ENCODE data around the gene TSHZ2. TPM values are rescaled to one million over a fixed set of nuclear protein-coding genes. Genes with fewer than 3 reads are reported as not detected.

TSHZ2 gene
- total RNA-seq, 1 donor from 2014 or later: 19.8 TPM

DNA sequence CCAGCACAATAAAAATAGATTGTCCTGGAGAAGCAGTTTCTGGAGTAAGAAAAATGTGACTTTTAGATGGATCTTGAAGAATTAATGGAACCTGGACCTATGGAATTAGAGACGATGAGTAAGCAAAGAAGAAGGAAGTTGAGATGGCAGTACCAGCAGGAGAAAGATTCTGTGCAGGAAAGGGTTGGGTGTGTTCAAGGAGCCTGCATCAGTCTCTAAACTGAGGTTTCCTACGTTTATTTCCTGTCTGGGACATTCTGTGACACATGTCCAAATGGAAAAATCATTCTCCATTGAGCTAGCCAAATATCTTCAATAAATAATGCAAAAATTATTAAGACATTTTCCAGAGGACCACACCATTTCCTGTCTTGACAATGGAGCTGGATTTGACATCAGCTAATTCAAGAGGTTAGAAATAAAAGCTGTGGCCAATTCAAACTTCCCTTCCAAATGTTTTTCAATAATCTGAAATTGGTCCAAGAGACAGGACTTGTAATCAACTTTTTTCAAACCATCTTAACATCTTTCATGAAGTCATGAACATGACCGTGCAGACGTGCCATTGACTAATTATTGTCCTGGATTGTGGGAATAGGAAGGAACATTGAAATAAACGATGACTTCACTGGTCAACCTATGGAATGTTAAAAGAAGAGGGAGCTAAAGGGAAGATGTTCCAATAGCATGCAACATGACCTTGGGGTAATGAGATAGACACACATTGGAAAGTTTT lies 423.2 kb downstream of the TSHZ2 start:
- H3K4me1 Mint-ChIP-seq (ENCODE audit: low read depth): peaks cover 2% of the 10 kb centered on the region
- no peaks in the 10 kb centered on the region for H3K36me3 Mint-ChIP-seq (ENCODE audit: low read depth)
- H3K9me3 Mint-ChIP-seq: peaks cover 4% of the 10 kb centered on the region
- DNase-seq (ENCODE audit: low spot score): no peak
- H3K27me3 Mint-ChIP-seq (ENCODE audit: low read depth): no peaks in the 10 kb centered on the region
- intact Hi-C loops (cut with micrococcal nuclease): no loop called here
- no peak overlapping the region for H3K27ac Mint-ChIP-seq
- no peak overlapping the region for H3K4me3 Mint-ChIP-seq (ENCODE audit: low read depth)

DNA sequence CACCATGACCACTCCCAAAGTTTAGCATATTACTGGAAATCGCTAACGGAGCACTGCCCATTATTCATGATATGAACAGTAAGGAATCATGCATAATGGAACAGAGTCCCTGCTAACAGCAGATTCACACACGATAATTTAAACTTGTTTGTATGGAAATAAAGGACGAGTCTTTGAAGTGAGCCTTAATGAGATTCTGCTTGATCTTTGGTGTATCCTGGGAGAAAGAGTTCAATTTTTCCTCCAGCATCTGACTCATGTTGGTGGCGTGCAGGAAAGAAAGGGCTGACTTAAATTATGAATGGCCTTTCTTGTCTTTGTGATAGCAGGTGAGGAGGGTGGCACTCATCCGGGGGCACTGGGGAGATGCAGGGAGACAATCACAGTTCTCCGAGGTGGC lies 426.9 kb downstream of the TSHZ2 start:
- no peak overlapping the region for H3K27ac Mint-ChIP-seq
- H3K36me3 Mint-ChIP-seq (ENCODE audit: low read depth): no peaks in the 10 kb centered on the region
- DNase-seq (ENCODE audit: low spot score): no peak
- H3K4me3 Mint-ChIP-seq (ENCODE audit: low read depth): no peak overlapping the region
- H3K9me3 Mint-ChIP-seq: no peaks in the 10 kb centered on the region
- H3K27me3 Mint-ChIP-seq (ENCODE audit: low read depth): no peaks in the 10 kb centered on the region
- intact Hi-C loops (cut with micrococcal nuclease): no loop called here
- peaks cover 5% of the 10 kb centered on the region for H3K4me1 Mint-ChIP-seq (ENCODE audit: low read depth)

DNA sequence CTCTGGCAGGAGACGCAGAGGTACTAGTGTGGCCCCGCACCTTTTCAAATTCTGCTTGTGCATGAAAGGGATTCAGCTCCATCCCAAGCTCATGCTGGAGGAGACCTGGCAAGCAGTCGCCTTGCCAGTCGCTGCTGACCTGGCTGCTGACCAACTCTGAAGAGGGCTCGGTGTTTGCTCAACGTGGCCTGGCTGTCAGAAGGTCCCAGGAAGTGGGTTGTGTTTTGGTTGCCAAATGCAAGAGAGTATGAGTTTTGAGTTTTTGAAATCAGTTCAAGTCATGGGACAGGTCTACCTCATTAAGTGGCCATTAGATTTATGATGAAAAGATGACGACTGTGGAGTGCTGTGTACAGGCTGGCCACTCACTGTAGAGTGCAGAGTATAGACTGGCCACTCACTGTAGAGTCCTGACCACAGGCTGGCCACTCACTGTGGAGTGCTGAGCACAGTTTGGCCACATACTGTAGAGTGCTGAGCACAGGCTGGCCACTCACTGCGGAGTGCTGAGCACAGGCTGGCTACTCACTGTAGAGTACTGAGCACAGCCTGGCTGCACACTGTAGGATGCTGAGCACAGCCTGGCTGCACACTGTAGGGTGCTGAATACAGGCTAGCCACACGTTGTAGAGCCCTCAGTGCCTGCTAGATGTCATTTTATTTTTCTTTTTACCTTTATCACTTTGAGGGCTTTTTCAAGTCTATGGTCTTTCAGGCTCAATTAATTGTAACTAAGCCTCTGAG lies 427.6 kb downstream of the TSHZ2 start:
- DNase-seq (ENCODE audit: low spot score): no peak
- Mint-ChIP-seq H3K4me3 (ENCODE audit: low read depth) (no peak overlapping the region), H3K27me3 (ENCODE audit: low read depth) (no peaks in the 10 kb centered on the region), H3K36me3 (ENCODE audit: low read depth) (no peaks in the 10 kb centered on the region), H3K27ac (no peak overlapping the region), H3K9me3 (no peaks in the 10 kb centered on the region), H3K4me1 (ENCODE audit: low read depth) (peaks cover 5% of the 10 kb centered on the region)
- intact Hi-C loops (cut with micrococcal nuclease): no loop called here

DNA sequence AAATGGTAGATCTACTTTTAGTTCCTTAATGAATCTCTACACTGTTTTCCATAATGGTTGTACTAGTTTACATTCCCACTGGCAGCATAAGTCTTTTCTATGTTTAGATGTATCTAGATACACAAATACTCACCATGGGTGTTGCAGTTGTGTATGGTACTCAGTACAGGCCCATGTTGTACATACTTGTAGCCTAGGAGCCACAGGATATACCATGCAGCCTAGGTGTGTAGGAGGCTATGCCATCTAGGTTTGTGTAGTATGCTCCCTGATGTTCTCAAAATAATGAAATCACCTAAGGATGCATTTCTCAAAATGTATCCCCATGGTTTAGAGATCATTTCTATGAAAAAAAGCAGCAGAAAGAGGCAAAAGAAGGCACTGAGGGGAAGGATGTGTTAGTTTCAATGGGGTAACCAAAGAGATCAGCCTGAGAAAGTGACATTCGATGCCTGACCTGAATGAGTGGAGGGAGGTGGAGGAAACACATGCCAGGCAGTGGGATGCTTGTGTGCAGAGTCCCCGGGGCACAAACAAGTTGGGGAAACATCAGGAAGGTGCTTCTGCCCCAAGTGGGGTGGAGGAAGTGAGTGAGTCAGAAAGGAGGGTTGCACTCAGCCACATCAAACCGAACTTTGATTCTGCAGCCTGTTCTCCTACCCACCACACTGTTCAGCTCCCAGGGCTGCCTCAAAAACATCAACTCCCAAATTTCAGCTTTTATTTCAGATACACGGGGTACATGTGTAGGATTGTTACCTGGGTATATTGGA lies 430.3 kb downstream of the TSHZ2 start:
- H3K4me1 Mint-ChIP-seq (ENCODE audit: low read depth): peaks cover 5% of the 10 kb centered on the region
- H3K36me3 Mint-ChIP-seq (ENCODE audit: low read depth): no peaks in the 10 kb centered on the region
- no peaks in the 10 kb centered on the region for H3K9me3 Mint-ChIP-seq
- no peak for DNase-seq (ENCODE audit: low spot score)
- intact Hi-C loops (cut with micrococcal nuclease): no loop called here
- no peaks in the 10 kb centered on the region for H3K27me3 Mint-ChIP-seq (ENCODE audit: low read depth)
- no peak overlapping the region for H3K27ac Mint-ChIP-seq
- H3K4me3 Mint-ChIP-seq (ENCODE audit: low read depth): no peak overlapping the region

DNA sequence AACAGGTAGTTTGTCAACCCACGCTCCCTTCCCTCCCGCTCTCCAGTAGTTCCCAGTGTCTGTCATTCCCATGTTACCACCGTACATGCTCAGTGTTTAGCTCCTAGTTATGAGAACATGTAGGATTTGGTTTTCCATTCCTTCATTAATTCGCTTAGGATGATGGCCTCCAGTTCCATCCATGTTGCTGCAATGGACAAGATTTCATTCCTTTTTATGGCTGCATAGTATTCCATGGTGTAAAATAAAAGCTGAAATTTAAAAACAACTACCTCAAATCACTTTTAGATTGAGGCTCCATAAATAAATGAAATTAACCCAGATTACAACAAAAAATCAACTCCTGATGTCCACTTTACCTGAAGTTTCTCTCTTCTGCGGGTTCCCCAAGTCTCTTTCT lies 430.9 kb downstream of the TSHZ2 start:
- H3K4me1 Mint-ChIP-seq (ENCODE audit: low read depth): peaks cover 5% of the 10 kb centered on the region
- DNase-seq (ENCODE audit: low spot score): no peak
- H3K27ac Mint-ChIP-seq: no peak overlapping the region
- no peaks in the 10 kb centered on the region for H3K36me3 Mint-ChIP-seq (ENCODE audit: low read depth)
- intact Hi-C loops (cut with micrococcal nuclease): no loop called here
- no peaks in the 10 kb centered on the region for H3K9me3 Mint-ChIP-seq
- H3K27me3 Mint-ChIP-seq (ENCODE audit: low read depth): no peaks in the 10 kb centered on the region
- H3K4me3 Mint-ChIP-seq (ENCODE audit: low read depth): no peak overlapping the region

DNA sequence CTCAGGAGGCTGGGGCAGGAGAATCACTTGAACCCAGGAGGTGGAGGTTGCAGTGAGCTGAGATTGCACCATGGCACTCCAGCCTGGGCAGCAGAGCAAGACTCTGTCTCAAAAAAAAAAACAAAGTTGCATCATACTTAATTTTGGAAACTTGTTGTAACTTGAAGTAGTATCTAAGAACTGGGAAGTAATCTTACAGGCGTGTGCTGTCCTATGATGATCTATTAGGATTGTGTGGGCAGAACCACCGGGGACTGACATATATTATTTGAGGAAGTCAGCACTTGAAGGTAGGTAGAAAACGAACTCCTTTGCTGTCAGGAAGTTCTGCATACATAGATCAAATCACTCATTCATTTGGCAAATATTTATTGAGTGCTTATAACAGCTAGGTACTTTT lies 433.0 kb downstream of the TSHZ2 start:
- Mint-ChIP-seq H3K36me3 (ENCODE audit: low read depth) (no peaks in the 10 kb centered on the region), H3K4me1 (ENCODE audit: low read depth) (peaks cover 5% of the 10 kb centered on the region), H3K27me3 (ENCODE audit: low read depth) (no peaks in the 10 kb centered on the region), H3K9me3 (no peaks in the 10 kb centered on the region), H3K4me3 (ENCODE audit: low read depth) (no peak overlapping the region), H3K27ac (no peak overlapping the region)
- intact Hi-C loops (cut with micrococcal nuclease): no loop called here
- no peak for DNase-seq (ENCODE audit: low spot score)

DNA sequence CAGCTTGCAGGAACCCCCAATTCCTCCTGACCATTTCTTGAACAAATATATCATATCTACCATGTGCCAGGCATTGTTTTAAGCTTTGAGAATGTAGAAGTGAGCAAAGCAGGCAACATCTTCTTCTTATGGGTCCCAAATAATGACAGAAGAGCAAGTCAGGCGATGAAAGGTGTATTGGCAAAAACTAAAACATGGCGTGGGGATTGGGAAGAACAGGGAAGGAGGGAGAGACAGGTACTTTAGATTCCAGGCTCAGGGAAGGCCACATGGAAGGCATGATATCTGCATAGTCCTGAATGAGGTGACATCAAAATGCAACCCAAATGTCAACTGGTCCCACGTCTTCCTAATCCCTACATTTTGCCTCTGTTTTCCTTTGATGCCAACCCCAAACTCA lies 434.4 kb downstream of the TSHZ2 start:
- no peaks in the 10 kb centered on the region for H3K9me3 Mint-ChIP-seq
- H3K4me1 Mint-ChIP-seq (ENCODE audit: low read depth): peaks cover 5% of the 10 kb centered on the region
- DNase-seq (ENCODE audit: low spot score): no peak
- no peaks in the 10 kb centered on the region for H3K36me3 Mint-ChIP-seq (ENCODE audit: low read depth)
- intact Hi-C loops (cut with micrococcal nuclease): no loop called here
- no peak overlapping the region for H3K4me3 Mint-ChIP-seq (ENCODE audit: low read depth)
- H3K27ac Mint-ChIP-seq: no peak overlapping the region
- H3K27me3 Mint-ChIP-seq (ENCODE audit: low read depth): no peaks in the 10 kb centered on the region

DNA sequence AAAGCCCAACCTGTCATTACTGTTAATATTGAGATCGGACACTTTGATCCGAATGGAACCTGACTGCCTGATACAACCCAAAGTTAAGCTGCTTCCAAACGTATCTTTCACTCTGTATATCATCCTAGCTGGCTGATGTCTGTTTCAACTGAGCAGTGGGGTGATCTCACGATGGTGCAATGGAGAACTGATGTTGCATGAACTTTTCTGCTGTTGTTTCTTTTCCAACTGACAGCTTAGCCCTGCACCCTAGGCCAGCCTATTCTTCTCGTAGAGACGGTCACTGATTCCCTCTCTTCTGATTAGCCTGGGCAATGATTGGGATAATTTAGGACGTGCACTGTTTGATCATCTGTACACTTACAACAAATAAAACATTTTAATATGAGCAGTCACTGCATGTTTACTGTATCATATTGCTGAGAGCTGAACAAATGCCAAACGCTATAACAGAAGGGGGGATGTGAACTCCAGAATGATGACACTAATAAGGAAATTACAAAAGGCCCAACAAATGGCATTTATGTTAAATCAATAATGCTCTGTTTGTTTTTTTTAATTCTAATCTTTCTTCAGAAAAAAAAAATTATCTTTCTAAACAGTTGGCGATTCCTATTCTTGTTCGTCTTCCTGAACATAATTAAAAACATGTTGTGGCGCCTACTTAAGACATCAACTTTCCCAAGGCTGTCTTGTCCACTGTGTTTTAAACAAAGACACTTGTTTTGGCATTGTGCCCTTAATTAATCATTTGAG lies 436.7 kb downstream of the TSHZ2 start:
- Mint-ChIP-seq H3K9me3 (no peaks in the 10 kb centered on the region), H3K27me3 (ENCODE audit: low read depth) (no peaks in the 10 kb centered on the region), H3K36me3 (ENCODE audit: low read depth) (no peaks in the 10 kb centered on the region), H3K4me3 (ENCODE audit: low read depth) (no peak overlapping the region), H3K4me1 (ENCODE audit: low read depth) (peaks cover 4% of the 10 kb centered on the region), H3K27ac (no peak overlapping the region)
- intact Hi-C loops (cut with micrococcal nuclease): no loop called here
- no peak for DNase-seq (ENCODE audit: low spot score)

DNA sequence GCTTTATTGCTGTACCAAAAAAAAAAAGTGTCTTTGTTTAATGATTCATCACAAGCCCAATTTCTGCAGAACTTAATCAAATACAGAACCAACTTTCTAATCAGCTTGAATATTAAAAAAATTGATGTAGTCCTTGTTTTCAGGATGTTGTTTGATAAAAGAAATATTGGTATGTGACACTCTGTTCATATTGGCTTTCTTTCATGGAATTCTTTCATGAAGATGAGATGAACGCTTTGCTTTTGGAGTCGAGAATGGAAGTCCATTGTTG lies 437.2 kb downstream of the TSHZ2 start:
- no peaks in the 10 kb centered on the region for H3K9me3 Mint-ChIP-seq
- H3K27ac Mint-ChIP-seq: no peak overlapping the region
- no peak for DNase-seq (ENCODE audit: low spot score)
- peaks cover 4% of the 10 kb centered on the region for H3K4me1 Mint-ChIP-seq (ENCODE audit: low read depth)
- H3K27me3 Mint-ChIP-seq (ENCODE audit: low read depth): no peaks in the 10 kb centered on the region
- intact Hi-C loops (cut with micrococcal nuclease): no loop called here
- no peaks in the 10 kb centered on the region for H3K36me3 Mint-ChIP-seq (ENCODE audit: low read depth)
- H3K4me3 Mint-ChIP-seq (ENCODE audit: low read depth): no peak overlapping the region

DNA sequence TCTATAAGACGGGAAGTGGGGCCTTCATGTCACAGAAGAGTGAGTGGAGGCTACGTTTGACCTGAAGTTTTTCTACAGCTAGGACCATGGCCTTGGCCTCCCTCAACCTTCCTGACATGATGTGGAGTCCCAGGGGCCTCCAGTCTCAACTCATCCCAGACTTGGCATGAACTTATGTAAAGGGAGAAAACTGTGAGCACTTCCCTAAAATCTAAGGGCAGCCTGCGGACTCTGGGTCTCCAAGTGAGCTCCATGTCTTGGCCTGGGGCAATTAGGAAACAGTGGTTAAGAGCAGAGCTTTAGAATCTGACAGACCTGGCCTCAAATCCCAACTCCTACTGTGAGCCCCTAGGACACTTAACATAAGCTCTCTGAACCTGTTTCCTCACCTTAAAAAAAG lies 439.0 kb downstream of the TSHZ2 start:
- intact Hi-C loops (cut with micrococcal nuclease): loop anchor here (5.0 kb wide), 1 partner anchor 531 kb away; no protein-coding TSS in a partner anchor
- H3K27ac Mint-ChIP-seq: no peak overlapping the region
- H3K36me3 Mint-ChIP-seq (ENCODE audit: low read depth): no peaks in the 10 kb centered on the region
- no peaks in the 10 kb centered on the region for H3K27me3 Mint-ChIP-seq (ENCODE audit: low read depth)
- H3K4me3 Mint-ChIP-seq (ENCODE audit: low read depth): no peak overlapping the region
- no peak for DNase-seq (ENCODE audit: low spot score)
- peaks cover 4% of the 10 kb centered on the region for H3K4me1 Mint-ChIP-seq (ENCODE audit: low read depth)
- H3K9me3 Mint-ChIP-seq: no peaks in the 10 kb centered on the region

DNA sequence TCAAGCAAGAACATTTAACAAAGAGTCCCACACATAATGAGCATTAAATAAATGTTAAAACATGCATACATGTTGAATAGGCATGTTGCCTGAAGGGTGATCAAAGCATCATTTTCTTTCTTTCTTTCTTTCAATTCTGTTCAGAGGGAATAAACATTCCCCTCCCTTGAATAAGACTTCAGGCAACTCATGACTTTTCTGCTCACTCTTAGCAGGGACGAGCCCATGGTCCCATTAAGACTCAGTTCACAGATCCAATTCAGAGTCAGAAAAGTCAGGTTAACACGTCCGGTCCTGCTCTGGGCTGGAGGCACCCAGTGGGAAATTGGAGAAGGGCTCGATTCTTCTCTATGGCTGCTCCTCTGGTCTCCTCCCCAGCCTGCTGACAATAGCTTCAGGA lies 439.7 kb downstream of the TSHZ2 start:
- H3K4me1 Mint-ChIP-seq (ENCODE audit: low read depth): peaks cover 4% of the 10 kb centered on the region
- intact Hi-C loops (cut with micrococcal nuclease): loop anchor here (2.0 to 5.0 kb wide), 2 partner anchors 135 to 530 kb away; no protein-coding TSS in a partner anchor
- H3K36me3 Mint-ChIP-seq (ENCODE audit: low read depth): no peaks in the 10 kb centered on the region
- H3K9me3 Mint-ChIP-seq: no peaks in the 10 kb centered on the region
- no peaks in the 10 kb centered on the region for H3K27me3 Mint-ChIP-seq (ENCODE audit: low read depth)
- H3K4me3 Mint-ChIP-seq (ENCODE audit: low read depth): no peak overlapping the region
- DNase-seq (ENCODE audit: low spot score): no peak
- H3K27ac Mint-ChIP-seq: no peak overlapping the region

DNA sequence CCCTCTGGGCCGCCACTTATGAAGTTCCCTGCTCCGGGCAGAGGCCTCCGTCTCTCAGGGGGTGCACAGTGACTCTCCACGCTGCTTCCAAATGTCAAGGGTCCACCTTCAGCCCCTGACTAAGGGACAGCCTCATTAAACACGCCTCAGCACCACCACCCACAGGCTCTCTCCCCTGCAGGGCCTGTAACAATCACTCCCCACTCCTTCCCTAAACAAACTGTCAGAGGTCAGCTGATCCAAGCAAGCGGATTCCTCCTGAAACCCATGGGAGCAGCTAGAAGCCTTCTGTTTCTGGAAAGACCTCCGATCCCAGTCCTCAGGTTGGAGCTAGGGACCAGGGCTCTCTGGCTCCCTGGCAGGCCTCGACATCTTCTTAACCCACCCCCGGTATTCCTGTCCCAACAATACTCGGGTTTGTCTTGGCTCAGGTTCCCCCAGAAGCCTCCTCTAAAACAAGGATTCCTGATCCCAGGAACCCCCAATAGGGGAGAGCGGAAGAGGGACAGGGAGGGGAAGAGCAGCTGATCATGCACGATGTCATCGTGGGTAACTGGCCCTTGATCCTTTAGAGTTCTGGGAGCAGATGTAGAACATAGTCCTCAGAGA lies 440.5 kb downstream of the TSHZ2 start:
- Mint-ChIP-seq H3K36me3 (ENCODE audit: low read depth) (no peaks in the 10 kb centered on the region), H3K4me3 (ENCODE audit: low read depth) (no peak overlapping the region), H3K27ac (no peak overlapping the region), H3K4me1 (ENCODE audit: low read depth) (peaks cover 4% of the 10 kb centered on the region), H3K27me3 (ENCODE audit: low read depth) (no peaks in the 10 kb centered on the region), H3K9me3 (no peaks in the 10 kb centered on the region)
- DNase-seq (ENCODE audit: low spot score): no peak
- intact Hi-C loops (cut with micrococcal nuclease): loop anchor here (2.0 to 5.0 kb wide), 2 partner anchors 134 to 530 kb away; no protein-coding TSS in a partner anchor

Measured in activated T-helper 2 cell treated with anti-CD3 and anti-CD28 coated beads, Interferon-gamma antibody, Interleukin-2, Interleukin-4, amounts not matched to agents 10 μg/mL and 5 μg/mL and 100 μg/mL, durations not matched to agents 14 hours and 24 hours and 36 hours (primary cell).